ENCODE measurements around the gene ELMOD3.
A peak's percentile ranks its signal among the peaks of the same experiment; 100 is the strongest.
"Not testable (repeated sequence)": the region's sequence is repeated elsewhere in the genome, so short reads cannot be mapped to it uniquely, and the experiment has no call there.

The ELMOD3 gene

DNA sequence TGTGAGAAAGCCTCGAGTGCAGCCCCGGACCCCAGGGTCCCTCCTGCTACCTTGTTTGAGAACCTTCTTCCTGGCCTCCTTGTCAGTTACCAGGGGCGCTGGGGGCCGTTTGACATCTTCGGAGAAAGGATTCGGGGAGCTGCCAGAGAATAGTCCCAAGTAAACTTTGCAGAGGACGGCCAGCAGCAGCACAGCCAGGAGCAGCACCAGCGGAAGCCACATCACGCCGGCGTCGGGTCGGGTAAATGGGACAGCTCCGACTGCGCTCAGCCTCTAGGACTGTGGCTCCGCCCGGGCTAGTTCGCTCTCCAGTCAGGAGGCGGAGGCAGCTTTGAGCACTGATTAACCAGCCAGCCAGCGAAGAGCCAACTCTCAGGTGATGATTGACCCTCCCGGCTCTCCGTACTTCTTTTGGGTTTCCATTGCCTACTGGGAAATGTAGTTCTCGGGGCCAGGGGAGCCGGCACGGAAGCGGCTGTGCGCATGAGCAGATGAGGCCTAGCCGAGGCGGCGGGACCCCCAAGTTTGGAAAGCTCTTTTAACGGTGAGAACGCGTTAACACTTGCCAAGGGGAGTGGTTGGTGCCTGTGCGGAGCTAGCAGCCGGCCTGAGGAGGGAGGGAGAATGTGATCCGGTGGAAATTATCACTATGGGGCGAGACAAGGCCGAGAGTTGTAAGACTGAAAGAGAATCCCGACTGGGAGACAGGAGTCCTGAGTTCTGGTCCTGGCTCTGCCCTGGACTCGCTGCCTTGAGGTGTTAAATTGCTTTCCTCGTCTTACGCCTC, at the start of gene ELMOD3, which contains the start of gene RETSAT:
TSS of gene ELMOD3 (plus strand) at position 484 of the 787 bp plus-strand sequence. CDS start 2,430 bp downstream, outside the sequence.
TSS of gene RETSAT (minus strand) at position 243 of the 787 bp plus-strand sequence. CDS start at position 222, 21 bp downstream.
- peak; percentile 95 to 97 for DNase-seq

DNA sequence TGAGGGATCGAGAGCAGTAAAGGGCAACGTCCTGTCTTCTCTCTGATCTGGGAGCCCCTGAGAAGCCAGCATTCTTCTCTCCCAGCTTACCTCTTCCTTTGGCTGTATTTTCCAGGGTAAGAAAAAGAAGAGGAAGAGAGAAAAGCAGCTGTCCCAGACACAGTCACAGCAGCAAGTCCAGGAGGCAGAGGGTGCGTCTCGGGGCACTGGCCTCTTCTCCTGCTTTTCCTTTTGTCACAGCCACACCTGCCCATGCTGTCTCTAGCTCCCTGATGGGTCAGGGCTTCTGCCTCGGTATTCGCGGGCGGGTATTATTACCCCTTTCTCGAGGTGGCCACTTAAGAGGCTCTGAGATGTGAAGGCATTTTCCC, 47.1 kb upstream of the ELMOD3 start:
- no peak for DNase-seq

DNA sequence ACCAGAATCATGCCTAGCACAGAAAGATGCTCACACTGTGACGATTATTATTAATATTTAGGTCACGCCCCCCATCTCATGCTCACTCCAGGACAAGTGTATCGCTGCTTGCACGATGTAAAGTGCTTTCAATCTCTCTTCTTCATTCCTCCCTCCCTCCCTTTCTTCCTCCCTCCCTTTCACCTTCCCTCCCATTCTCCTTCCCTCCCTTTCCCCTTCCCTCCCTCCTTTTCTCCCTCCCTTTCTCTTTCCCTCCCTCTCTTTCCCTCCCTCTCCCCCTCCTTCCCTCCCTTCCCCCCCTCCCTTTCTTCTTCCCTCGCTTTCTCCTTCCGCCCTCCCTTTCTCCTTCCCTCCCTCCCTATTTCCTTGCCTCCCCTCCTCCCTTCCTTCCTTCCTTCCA, 46.4 kb upstream of the ELMOD3 start:
- no peak for DNase-seq

DNA sequence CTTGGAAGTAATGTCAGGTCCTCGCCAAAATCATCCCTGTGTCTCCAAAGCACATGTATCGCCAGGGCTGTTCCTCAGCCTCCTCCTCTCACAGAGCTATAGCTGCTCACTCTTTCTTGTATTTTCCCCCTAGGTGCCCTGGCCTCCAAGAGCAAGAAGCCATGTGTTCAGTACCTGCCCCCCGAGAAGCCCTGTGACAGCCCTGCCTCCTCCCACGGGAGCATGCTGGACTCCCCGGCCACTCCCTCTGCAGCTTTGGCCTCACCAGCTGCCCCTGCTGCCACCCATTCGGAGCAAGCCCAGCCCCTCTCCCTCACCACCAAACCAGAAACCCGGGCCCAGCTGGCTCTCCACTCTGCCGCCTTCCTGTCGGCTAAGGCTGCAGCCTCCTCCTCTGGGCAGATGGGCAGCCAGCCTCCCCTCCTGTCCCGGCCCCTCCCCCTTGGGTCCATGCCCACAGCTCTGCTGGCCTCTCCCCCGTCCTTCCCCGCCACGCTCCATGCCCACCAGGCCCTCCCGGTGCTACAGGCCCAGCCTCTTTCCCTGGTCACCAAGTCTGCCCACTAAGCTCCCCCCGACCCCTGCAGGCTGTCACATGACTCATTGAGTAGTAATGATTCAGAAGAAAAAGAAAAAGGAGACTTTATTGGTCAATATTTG, 45.5 kb upstream of the ELMOD3 start:
- DNase-seq, result no peak

DNA sequence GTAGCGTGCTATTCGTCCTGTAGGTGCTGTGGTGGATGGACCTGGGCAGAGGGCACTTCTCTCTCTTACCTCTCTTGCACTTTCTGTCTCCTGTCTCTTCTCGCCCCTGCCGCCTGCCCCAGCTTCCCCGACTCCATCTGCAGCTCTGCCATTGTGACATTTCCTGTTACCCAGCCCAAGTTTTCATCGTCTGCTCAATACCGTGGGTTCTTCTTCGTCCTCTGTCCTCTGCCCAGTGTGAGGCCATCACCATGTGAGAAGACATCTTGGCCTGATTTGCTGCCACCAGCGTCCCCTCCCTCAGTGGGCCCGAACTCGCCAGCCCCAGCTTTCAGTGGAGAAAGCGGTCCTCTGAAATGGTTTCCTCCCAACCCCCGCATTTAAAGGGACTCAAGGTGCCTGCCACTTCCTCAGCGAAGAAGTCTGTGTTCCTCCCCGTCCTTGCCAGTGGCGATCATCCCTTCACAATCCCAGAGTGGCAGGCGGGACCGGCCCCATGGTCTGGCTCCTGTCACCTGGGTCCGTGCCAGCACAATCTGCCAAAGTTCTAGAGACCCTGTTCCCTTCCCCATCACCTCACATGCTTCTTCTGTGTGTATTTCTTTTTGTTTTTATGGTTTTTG, 44.8 kb upstream of the ELMOD3 start:
- no peak for DNase-seq

DNA sequence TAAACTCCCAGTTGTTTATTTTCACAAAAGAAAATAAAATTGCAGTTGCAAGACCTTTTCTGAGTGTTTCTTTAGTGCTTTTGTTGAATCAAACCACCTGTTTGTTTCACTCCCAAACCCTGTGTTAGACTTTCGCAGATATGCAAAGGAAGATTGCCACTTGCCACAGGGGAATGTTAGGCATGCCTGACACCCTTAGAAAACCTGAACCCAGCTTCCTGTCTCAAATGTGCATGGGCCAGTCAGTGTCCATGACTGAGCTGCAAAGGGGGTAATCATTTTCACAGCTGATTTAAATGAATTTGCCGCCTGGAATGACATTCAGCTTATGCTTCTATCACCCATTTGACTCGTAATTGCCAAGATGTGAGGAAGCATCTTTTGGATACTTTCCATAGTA, 44.2 kb upstream of the ELMOD3 start:
- no peak for DNase-seq

DNA sequence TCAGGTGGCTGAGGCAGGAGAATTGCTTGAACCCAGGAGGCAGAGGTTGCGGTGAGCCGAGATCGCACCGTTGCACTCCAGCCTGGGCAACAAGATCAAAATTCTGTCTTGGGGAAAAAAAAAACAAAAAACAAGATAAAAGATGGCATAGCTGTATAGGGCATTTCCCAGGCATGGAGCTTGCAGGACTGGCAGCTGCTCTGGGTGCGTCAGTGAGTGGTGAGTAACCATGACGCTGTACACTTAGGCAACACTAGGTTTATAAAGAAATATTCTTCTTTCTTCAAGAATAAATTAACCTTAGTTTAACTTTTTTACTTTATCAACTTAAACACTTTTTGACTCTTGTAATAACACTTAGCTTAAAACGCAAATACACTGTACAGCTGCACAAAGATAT, 42.2 kb upstream of the ELMOD3 start:
- no peak for DNase-seq

DNA sequence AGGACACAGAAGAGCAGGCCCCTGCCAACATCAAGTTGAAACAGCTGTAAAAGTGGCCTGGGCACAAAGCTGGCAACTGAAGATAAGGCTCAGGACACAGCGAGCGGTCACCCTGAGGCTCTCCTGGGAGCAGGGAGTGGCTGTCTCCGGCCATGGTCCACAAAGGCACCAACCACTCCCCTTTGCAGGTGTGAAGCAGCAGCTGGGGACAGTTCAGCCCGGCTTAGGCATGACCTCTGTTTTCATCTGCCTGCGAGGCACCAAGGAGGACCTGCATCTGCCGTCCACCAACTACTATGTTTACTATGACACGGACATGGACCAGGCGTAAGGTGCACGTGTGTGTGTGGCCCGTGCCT, 39.7 kb upstream of the ELMOD3 start:
- DNase-seq, result no peak

DNA sequence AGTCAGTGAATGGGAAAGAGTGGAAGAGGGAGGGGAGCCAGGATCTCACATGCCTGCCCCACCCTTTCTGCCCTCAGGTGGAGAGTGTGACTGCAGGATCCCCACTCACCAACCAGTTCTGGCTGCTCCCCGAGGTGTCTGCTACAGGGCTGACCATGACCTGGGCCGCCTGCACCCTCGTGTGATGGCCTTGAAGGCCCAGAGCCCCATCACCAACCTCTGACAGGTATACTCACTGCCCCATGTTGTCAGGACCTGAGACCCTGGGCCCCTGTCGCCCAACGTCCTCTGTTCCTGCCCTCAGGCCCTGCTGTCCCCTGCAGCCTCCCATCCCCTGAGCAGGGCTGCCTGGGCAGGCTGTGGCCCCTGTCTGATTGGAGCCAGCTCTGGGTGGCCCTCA, 38.6 kb upstream of the ELMOD3 start:
- DNase-seq, result not testable (repeated sequence)

DNA sequence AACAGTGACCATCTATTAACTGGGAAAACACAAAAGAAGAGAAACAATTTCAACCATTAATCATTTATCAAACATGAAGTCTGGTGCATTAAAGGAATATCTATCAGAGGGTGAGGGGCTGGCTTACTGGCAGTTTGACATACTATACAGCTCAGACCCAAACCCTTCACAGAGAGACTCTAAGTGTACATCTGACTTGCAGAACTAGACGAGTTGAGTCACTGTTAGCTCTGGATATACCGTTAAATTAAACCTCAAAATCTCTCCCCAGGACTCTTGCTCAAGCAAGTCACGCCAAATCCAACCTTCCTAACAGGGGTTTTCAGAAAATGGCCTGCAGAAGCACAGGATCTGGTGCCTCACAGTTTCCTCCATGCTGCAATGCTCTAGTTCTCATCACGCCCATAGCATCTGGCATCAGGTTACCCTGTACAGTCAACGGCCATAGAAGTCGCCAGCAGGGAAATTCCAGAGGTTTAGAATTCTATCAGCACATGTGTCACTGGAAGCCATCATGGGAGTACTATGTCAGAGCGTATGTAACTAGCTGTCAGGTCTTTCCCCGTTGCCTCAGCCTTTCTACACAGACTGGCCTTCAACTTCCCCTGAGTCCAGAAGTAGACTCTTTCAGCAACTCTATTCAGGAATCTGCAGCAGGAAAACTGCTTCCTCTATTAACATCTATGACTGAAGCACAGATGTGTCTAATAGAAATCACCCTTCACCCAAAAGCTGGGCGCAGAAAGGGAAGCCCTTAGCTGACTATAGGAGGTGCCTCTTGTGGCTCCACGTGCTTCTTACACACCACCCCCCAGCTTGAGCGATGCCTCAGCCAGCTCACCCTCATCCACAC, 36.1 kb upstream of the ELMOD3 start:
- DNase-seq, result peak in 1 of 2 donors; percentile 27

DNA sequence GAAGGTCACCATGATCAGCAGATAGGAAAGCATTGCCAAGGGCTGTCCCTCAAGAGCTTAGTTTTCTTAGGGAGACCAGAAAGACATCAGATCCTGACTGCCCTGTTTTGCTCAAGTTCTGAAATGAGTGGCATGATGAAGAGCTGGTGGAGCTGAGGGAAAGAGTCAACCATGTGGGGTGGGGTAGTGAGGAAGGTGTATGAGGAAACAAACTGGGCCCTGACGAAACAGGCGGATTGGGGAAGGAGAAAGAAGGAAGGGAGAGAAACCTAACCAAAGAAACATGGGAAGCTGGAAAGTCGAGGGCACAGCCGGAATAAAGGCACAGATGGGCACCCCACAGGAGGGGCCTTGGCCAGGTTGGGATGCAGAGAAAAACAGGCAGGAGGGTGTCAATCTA, 34.8 kb upstream of the ELMOD3 start:
- DNase-seq, result no peak

DNA sequence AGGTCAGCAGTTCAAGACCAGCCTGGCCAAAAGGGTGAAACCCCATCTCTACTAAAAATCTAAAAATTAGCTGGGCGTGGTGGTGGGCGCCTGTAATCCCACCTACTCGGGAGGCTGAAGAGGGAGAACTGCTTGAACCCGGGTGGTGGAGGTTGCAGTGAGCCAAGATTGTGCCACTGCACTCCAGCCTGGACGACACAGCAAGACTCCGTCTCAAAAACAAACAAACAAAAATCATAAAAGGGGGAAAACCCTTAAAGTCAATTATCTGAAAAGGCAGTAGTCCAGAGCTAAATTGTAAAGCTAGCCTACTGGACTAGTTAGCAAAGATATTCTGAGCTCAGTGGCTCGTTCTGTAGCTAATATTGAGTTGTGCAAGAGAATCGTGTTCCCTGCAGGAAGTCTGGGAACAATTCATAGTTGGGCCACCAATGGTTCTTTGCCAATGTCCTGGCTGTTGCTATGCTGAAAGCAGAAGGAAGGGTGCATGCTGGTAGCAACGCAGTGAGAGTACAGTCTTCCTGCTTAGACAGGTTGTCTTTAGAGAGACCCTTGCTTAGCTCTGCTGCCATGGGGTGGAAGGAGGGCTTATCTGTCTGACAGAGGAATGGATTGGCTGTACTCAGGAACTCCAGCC, 31.1 kb upstream of the ELMOD3 start:
- no peak for DNase-seq

DNA sequence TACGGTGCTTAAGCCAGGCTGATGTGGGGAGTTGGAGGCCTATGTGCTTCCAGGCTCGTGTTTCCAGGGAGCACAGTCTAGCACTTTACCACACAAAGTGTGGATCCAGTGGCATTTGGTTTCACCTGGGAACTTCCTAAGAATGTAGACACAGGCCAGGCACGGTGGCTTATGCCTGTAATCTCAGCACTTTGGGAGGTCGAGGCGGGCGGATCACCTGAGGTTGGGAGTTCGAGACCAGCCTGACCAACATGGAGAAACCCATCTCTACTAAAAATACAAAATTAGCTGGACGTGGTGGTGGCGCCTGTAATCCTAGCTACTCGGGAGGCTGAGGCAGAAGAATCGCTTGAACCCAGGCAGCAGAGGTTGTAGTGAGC, 30.6 kb upstream of the ELMOD3 start:
- DNase-seq, result not testable (repeated sequence)

DNA sequence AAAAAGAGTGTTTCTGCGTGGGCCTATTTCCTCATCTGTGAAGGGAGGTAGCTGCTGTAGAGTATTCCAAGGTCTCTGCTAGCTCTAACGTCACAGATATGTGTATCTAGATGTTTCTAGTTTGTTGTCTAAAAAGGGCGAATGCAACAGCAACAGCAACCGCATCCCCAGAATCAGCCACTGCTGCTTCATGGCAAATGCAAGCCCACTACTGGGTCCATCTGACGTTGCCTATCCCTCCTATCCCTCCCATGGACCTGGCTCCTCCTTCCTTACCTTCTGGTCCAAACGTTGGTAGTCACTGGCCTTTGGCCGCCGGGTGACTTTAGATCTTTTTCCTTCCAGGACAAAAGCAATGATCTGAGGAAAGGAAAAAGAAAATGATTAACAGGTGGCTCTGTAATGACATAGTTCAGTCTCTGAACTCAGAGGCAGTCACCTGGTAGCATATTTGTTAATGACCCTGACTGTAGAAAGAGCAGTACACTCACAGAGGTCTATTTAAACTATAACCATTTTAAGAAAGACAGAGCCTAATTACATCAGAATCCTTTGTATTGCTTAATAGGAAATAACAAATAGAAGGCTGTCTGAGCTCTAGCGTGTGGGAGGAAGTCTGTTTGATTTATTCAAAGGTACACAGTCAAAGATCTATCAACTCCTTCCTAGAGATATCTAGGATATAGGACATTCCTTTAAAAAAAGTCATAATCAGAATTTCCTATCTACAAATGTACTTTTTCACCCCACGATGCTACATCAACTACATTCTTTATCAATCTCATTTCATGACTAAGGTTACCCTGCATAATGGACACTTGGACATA, 29.7 kb upstream of the ELMOD3 start:
- DNase-seq, result no peak

DNA sequence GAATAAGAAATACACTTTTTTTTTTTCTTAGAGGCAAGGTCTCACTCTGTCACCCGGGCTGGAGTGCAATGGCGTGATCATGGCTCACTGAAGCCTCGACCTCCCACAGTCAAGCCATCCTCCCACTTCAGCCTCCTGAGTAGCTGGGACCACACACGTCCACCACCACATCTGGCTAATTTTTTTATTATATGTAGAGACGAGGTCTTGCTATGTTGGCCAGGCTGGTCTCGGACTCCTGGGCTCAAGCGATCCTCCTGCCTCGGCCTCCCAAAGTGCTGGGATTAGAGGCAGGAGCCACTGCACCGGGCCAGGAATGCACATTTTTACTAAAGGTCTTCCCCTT, 29.1 kb upstream of the ELMOD3 start:
- DNase-seq, result no peak

DNA sequence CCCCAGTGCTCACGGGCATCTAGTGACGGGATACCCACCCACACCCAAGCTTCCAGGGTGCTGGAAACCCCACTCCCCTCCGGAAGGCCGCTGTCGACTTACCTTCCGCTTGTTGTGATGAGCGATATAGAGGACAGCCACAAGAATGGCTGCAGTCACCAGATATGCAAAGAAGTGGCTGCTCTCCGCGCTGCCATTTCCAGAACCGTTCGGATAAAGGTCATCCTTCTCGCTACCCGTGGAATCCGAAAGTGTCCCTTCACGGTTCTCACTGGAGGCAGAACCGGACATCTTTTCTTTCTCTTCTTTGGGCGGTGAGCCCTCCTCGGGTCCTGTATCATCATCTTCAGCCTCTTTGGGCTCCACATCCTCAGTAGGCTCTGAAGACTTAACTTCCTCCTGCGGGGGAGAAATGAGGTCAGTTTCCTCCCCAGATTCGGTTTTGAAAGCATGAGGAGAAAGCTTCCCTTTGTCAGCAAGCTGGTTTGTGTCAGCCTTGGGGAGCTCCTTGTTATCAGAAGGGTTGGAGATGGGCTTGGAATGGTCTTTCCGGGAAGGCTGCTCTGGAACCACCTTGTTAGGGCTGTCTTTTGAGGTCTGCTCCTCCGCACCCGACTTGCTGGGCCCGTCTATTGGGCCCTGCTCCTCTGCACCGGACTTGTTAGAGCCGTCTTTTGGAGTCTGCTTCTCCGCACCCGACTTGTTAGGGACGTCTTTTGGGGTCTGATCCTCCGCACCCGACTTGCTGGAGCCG, 28.0 kb upstream of the ELMOD3 start:
- peak; percentile 31 to 38 for DNase-seq

DNA sequence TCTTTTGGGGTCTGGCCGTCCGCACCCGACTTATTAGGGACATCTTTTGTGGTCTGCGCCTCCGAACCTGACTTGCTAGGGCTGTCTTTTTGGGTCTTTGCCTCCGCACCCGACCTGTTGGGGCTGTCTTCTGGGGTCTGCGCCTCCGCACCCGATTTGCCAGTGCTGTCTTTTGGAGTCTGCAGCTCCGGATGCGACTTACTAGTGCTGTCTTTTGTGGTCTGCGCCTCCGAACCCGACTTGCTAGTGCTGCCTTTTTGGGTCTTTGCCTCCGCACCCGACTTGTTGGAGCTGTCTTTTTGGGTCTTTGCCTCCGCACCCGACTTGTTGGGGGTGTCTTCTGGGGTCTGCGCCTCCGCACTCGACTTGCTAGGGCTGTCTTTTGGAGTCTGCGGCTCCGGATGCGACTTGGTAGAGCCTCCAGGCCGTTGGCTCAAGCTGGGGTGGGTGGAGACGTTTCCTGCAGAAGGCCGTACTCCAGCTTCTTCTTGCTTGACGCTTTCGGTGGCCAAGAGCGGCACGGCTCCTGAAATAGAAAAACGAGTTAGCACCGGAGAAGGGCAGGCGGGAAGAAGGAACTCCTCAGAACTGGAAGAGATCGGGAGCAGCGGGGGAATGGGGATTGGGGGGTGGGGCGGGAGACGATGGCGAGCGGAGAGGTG, 27.3 kb upstream of the ELMOD3 start:
- peak; percentile 45 to 47 for DNase-seq

DNA sequence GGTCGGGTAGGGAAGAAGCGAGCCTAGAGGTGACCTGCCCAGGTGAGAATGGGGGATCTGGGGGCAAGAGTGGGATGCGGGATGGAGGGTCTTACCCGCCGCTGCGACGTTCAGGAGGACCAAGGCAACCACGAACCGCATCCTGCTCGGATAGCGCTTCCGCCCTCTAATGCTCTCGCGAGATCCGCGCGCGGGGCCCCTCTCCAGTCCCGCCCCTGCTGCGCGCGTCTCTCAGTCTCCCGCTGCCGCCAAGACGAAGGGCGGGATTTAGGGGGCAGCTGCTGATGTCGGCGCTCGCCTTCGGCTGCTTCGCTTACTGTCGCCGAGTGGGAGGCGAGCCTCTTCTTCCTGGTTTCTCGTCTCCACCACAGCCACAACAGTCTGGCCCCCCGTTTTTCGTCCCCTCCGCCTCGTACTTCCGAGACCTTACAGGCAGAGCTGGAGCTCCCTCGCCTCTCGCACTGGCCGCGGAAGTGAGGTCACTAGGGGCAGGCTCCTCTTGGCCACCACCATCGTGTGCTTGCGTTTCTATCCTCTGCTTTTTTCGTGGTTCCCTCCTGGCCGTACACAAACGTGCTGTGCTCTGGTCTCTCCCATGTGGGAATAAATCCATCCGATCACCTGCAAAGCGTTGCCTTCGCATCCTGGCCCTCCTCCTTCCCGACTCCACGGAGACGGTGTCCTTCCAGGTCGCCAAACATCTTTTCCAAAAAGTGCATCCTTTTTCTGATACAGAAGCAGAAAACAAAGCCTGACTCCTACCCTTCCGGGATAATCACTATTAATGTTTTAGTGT, 26.5 kb upstream of the ELMOD3 start, which contains the start of gene TGOLN2:
TSS of gene TGOLN2 (minus strand) at position 168 of the 796 bp plus-strand sequence. CDS start at position 141, 27 bp downstream.
- peak; percentile 94 to 95 for DNase-seq

DNA sequence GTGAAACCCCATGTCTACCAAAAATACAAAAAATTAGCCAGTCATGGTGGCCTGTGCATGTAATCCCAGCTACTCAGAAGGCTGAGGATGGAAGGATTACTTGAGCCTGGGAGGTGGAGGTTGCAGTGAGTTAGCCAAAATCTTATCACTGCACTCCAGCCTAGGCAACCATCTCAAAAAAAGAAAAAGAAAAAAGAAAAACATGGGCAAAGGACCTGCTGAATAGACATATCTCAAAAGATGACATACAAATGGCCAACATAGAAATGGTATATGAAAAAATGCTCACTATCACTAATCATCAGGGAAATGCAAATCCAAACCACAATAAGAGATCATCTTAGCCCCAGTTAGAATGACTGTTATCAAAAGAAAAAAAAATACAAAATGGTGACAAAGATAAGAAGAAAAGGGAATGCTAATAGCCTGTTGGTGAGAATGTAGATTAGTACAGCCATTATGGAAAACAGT, 25.4 kb upstream of the ELMOD3 start:
- no peak for DNase-seq
